HepG2 (cell line): ENCODE results near the gene POC1B. TPM values are rescaled to one million over a fixed set of nuclear protein-coding genes. Genes with fewer than 3 reads are reported as not detected.

Source experiments
- ATAC-seq: fragments of 200-7000 bp; cut with Tn5 transposase; 3 replicates; pipeline ENCODE4 v1.9.1; 2020; ENCODE audit warnings: mild to moderate bottlenecking, moderate library complexity
- BruUV-seq: library from RNA; stranded (reverse); fragments of 400-500 nt; replicated peaks from 2 replicates; lab custom pipeline; 2021; lab: Mats Ljungman, UMichigan
- CTCF ChIA-PET: fragments of 300-600 bp; formaldehyde crosslinking; extraction: SDS; loops from one replicate; lab custom pipeline; 2021; ENCODE audit warnings: low total read pairs, inconsistent platforms, low intra/inter-chr PET ratio; lab: Yijun Ruan, JAX
- POLR2A ChIA-PET: fragments of 350-600 bp; sonication (Branson Sonifier 250); formaldehyde crosslinking; loops from one replicate; lab custom pipeline; 2020; ENCODE audit warnings: antibody characterized with exemption, inconsistent platforms; lab: Yijun Ruan, JAX
- DNase-seq: peaks from one replicate; pipeline ENCODE4 v3.0.0-alpha.2; 2015; ENCODE audit warnings: low spot score
- FAIRE-seq: peaks from 3 replicates; lab custom pipeline; 2011; peaks lifted over from hg19 to GRCh38; lab: Jason Lieb, UNC
- H2AFZ ChIP-seq: one replicate; pipeline ENCODE4 v1.6.1; 2011; ENCODE audit warnings: low read length, inconsistent platforms
- H3K27ac ChIP-seq: fragments of 300-600 bp; 3 replicates; pipeline ENCODE4 v1.8.0; 2011; ENCODE audit warnings: mixed run types, mild to moderate bottlenecking, mixed read lengths, low read length, inconsistent platforms; ENCODE audit not compliant: insufficient read depth; ENCODE audit errors: extremely low read length
- H3K27me3 ChIP-seq, 2 experiments: fragments of 200-600 bp in 1 of 2; 2 replicates in 1 of 2; 3 replicates in 1 of 2; pipeline versions ENCODE4 v1.6.0 to v1.8.0; 2011; ENCODE audit warnings: low read length in 2 of 2, mild to moderate bottlenecking in 2 of 2, moderate library complexity in 2 of 2, inconsistent platforms in 1 of 2; ENCODE audit not compliant: insufficient read depth in 2 of 2, control insufficient read depth in 1 of 2
- H3K36me3 ChIP-seq, 2 experiments: fragments of 200-600 bp in 1 of 2; replicated peaks in 1 of 2; 2 replicates in 1 of 2; 3 replicates in 1 of 2; pipeline versions ENCODE4 v1.5.1 to v1.8.0; 2011; ENCODE audit warnings: low read length in 2 of 2, inconsistent platforms in 1 of 2; ENCODE audit not compliant: insufficient read depth in 2 of 2, control insufficient read depth in 1 of 2
- H3K4me1 ChIP-seq: 2 replicates; pipeline ENCODE4 v1.5.1; 2012; ENCODE audit warnings: low read length, inconsistent platforms; ENCODE audit not compliant: insufficient read depth
- H3K4me2 ChIP-seq: 2 replicates; pipeline ENCODE4 v1.6.0; 2011; ENCODE audit warnings: low read depth, low read length, inconsistent platforms
- H3K4me3 ChIP-seq, 3 experiments: fragments of 200-600 bp in 1 of 3; sonication (generic), shearing (Covaris generic) in 1 of 3; replicated peaks in 1 of 3; 2 replicates each; pipeline ENCODE4 v1.5.1; 2011 to 2016; ENCODE audit warnings: low read length in 3 of 3, inconsistent platforms in 2 of 3, low read depth in 2 of 3, mild to moderate bottlenecking in 2 of 3, control low read depth in 1 of 3, mixed read lengths in 1 of 3; ENCODE audit not compliant: insufficient read depth in 1 of 3
- H3K79me2 ChIP-seq: one replicate; pipeline ENCODE4 v1.6.1; 2011; ENCODE audit warnings: low read length, inconsistent platforms; ENCODE audit not compliant: insufficient read depth
- H3K9ac ChIP-seq: 2 replicates; pipeline ENCODE4 v1.6.0; 2011; ENCODE audit warnings: mild to moderate bottlenecking, low read depth, low read length, inconsistent platforms; ENCODE audit not compliant: insufficient read depth
- H3K9me3 ChIP-seq: 2 replicates; pipeline ENCODE4 v1.5.1; 2012; ENCODE audit warnings: mild to moderate bottlenecking, low read length
- H4K20me1 ChIP-seq: 2 replicates; pipeline ENCODE4 v1.6.0; 2011; ENCODE audit warnings: inconsistent platforms, mild to moderate bottlenecking, low read length, moderate library complexity; ENCODE audit not compliant: insufficient read depth
- GMEB2 ChIP-seq: IDR thresholded peaks from 2 replicates; pipeline ENCODE4 v1.6.1; 2016; ENCODE audit warnings: missing biosample characterization, missing genetic modification reagents, low read depth
- PHF5A ChIP-seq: IDR thresholded peaks from one replicate; pipeline ENCODE4 v1.6.1; 2018; ENCODE audit warnings: low read depth, missing genetic modification reagents; ENCODE audit not compliant: unreplicated experiment
- ZNF775 ChIP-seq: sonication (generic); formaldehyde crosslinking; IDR thresholded peaks from 2 replicates; pipeline ENCODE4 v1.4.0; 2020; ENCODE audit warnings: missing genetic modification reagents, mild to moderate bottlenecking, moderate library complexity, borderline replicate concordance
- ZNF879 ChIP-seq: sonication (generic); formaldehyde crosslinking; IDR thresholded peaks from 2 replicates; pipeline ENCODE4 v1.8.1; 2023; ENCODE audit warnings: missing genetic modification reagents
- WGBS: methylation state at CpG from one replicate; pipeline ENCODE4 v1.1.6; 2017; ENCODE audit warnings: low lambda C conversion rate; 5-methylcytosine and 5-hydroxymethylcytosine counted together
- in situ Hi-C: cut with HindIII; loops from 2 replicates; pipeline ENCODE4 v1.10.0; 2017; ENCODE audit warnings: low pct_unique_long_range_greater_than_20kb; ENCODE audit not compliant: extremely low pct_ligation_motif_present
- intact Hi-C: fragments of 100-400 bp; cut with micrococcal nuclease; formaldehyde crosslinking; loops from one replicate; pipeline ENCODE4 v1.10.0; 2022; ENCODE audit not compliant: unreplicated experiment
- polyA plus RNA-seq, 8 experiments: library from polyadenylated mRNA; depleted of rRNA in 3 of 8; stranded (reverse) in 7 of 8; unstranded in 1 of 8; fragments of >200 nt; fragmentation: Illumina TruSeq in 4 of 8; extraction: Trizol in 4 of 8; gene quantifications; 2 replicates each; pipeline versions ENCODE4 v1.2.1 to v1.2.3, GENCODE V29; 2011 to 2016; ENCODE audit warnings: low read depth in 4 of 8, missing spikeins in 1 of 8, mixed read lengths in 1 of 8; ENCODE audit not compliant: insufficient read depth in 1 of 8
- total RNA-seq, 5 experiments: library from RNA; depleted of rRNA; stranded (reverse); fragments of >200 nt; fragmentation: Illumina TruSeq; extraction: Trizol; gene quantifications; 2 replicates each; pipeline ENCODE4 v1.2.3, GENCODE V29; 2016; ENCODE audit warnings: low read depth in 1 of 5
- TF ChIP-seq, protein P1 (sequence below): sonication (generic); formaldehyde crosslinking; conservative IDR thresholded peaks from 2 replicates; pipeline ENCODE4 v1.4.0; 2020; ENCODE audit warnings: missing genetic modification reagents

POC1B gene
- total and polyA plus RNA-seq, 2 of the 13 experiments (the other 11 are each of a cell fraction or from before 2014, with no cell fraction given), result 9.3 to 11.0 TPM

GRCh38 chr12:89417246-89417977, 108.4 kb downstream of the POC1B start:
- Histone ChIP-seq H3K79me2 (no peaks in the 10 kb centered on the region), H4K20me1 (no peaks in the 10 kb centered on the region), H3K36me3 (no peaks in the 10 kb centered on the region), H2AFZ (no peak overlapping the region), H3K4me1 (no peaks in the 10 kb centered on the region), H3K9me3 (no peaks in the 10 kb centered on the region), H3K4me3 (no peak overlapping the region), H3K4me2 (no peak overlapping the region), H3K27ac (no peak overlapping the region), H3K9ac (no peak overlapping the region), H3K27me3 (no peaks in the 10 kb centered on the region)
- no TSS peak for BruUV-seq
- TF ChIP-seq PHF5A (no peak), ZNF879 (no peak)
- TF ChIP-seq, protein P1, sequence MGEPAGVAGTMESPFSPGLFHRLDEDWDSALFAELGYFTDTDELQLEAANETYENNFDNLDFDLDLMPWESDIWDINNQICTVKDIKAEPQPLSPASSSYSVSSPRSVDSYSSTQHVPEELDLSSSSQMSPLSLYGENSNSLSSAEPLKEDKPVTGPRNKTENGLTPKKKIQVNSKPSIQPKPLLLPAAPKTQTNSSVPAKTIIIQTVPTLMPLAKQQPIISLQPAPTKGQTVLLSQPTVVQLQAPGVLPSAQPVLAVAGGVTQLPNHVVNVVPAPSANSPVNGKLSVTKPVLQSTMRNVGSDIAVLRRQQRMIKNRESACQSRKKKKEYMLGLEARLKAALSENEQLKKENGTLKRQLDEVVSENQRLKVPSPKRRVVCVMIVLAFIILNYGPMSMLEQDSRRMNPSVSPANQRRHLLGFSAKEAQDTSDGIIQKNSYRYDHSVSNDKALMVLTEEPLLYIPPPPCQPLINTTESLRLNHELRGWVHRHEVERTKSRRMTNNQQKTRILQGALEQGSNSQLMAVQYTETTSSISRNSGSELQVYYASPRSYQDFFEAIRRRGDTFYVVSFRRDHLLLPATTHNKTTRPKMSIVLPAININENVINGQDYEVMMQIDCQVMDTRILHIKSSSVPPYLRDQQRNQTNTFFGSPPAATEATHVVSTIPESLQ (CRISPR knock-in tag), result no peak
- WGBS, result 96% methylated on average over 3 of the region's 3 CpGs
- ChIA-PET CTCF (no interaction called here), POLR2A (no interaction called here)
- in situ Hi-C loops (no loop called here), intact Hi-C loops (no loop called here)
- FAIRE-seq (no peak), ATAC-seq (no peak), DNase-seq (no peak)

DNA sequence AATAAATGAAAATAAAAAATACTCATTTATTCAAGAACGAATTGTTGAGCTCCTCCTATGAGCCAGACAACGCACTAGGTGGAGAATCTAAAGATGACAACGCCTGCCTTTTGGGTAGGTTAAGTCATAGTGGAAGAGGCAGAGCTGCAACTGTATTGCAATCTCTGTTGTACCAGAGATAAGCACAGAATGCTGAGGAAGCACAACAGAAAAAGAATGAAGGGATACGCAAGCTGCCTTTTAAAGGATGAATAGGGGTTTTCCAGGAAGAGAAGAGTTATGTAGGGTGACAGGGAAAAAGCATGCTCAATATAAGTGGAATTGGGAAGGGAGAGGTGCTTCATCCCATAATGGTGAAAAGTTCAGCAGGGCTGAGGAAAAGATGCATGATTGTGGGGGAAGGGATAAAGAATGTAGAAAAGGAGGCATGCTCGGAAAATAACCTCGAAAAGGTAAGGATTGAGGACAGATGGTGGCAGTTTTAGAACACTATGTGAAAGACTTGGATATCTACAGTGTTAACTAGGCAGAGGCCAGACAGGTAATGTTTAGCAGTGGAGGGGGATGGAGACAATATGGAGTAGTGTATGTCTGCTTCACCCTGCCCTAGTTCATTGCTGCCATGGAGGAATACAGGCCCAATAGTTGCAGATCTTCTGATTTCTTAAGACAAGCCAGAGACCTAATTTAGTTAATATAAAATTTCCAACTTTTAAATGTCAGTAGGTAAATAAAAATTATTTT, 109.6 kb downstream of the POC1B start:
- ChIA-PET CTCF (no interaction called here), POLR2A (interaction anchor here (1.0 kb wide), 1 partner anchor 64 kb away, joined by 4 read pairs; the partner anchor contains the start of gene DUSP6)
- Histone ChIP-seq H3K4me1 (no peaks in the 10 kb centered on the region), H3K36me3 (no peaks in the 10 kb centered on the region), H3K4me3 (no peak overlapping the region), H3K9ac (no peak overlapping the region), H4K20me1 (no peaks in the 10 kb centered on the region), H3K27ac (no peak overlapping the region), H3K9me3 (no peaks in the 10 kb centered on the region), H2AFZ (no peak overlapping the region), H3K79me2 (no peaks in the 10 kb centered on the region), H3K27me3 (no peaks in the 10 kb centered on the region), H3K4me2 (no peak overlapping the region)
- FAIRE-seq (no peak), DNase-seq (no peak), ATAC-seq (no peak)
- intact Hi-C loops, result no loop called here
- in situ Hi-C loops, result no loop called here
- WGBS, result 91% methylated on average over 6 of the region's 6 CpGs
- no TSS peak for BruUV-seq
- TF ChIP-seq ZNF775 (CRISPR knock-in tag), result no peak
- TF ChIP-seq GMEB2 (CRISPR knock-in tag), result no peak
